HEK293 (cell line): ENCODE results near the gene NPTN.

Experiments
- CTCF ChIA-PET: fragments of 350-600 bp; formaldehyde crosslinking; extraction: SDS; loops from one replicate; lab custom pipeline; 2021; ENCODE audit warnings: antibody characterized with exemption; lab: Yijun Ruan, JAX
- POLR2A ChIA-PET: fragments of 300-600 bp; formaldehyde crosslinking; extraction: SDS; loops from one replicate; lab custom pipeline; 2020; ENCODE audit warnings: antibody characterized with exemption, inconsistent platforms; lab: Yijun Ruan, JAX
- H3K27ac ChIP-seq: fragments of 200-500 bp; sonication (Bioruptor generic); 2 replicates; pipeline ENCODE4 v1.5.1; 2014; ENCODE audit warnings: low read depth, low read length, control low read depth, inconsistent platforms; ENCODE audit errors: extremely low read depth
- H3K36me3 ChIP-seq, 2 experiments: fragments of 200-500 bp in 1 of 2; sonication (Bioruptor generic) in 1 of 2; 1 replicate in 1 of 2; 2 replicates in 1 of 2; pipeline ENCODE4 v1.5.1; 2014 to 2017; ENCODE audit warnings: inconsistent platforms in 2 of 2, low read length in 2 of 2; ENCODE audit not compliant: control insufficient read depth in 2 of 2, insufficient read depth in 1 of 2
- H3K4me1 ChIP-seq: fragments of 200-500 bp; sonication (Bioruptor generic); 2 replicates; pipeline ENCODE4 v1.5.1; 2014; ENCODE audit warnings: mild to moderate bottlenecking, low read length, inconsistent platforms; ENCODE audit not compliant: control insufficient read depth, insufficient read depth
- H3K4me3 ChIP-seq: 2 replicates; pipeline ENCODE4 v1.5.1; 2011; ENCODE audit warnings: low read depth, mild to moderate bottlenecking, control low read depth, low read length, moderate library complexity
- H3K9me3 ChIP-seq: fragments of 200-500 bp; sonication (Bioruptor generic); 2 replicates; pipeline ENCODE4 v1.5.1; 2014; ENCODE audit warnings: low read depth, low read length, inconsistent platforms; ENCODE audit not compliant: control insufficient read depth, insufficient read depth
- BCL11B ChIP-seq: fragments of 450-650 bp; formaldehyde crosslinking; IDR thresholded peaks from 2 replicates; pipeline ENCODE4 v1.5.1; 2016; ENCODE audit warnings: low read depth, missing biosample characterization, missing genetic modification characterization
- EGR2 ChIP-seq: fragments of 450-650 bp; formaldehyde crosslinking; IDR thresholded peaks from 2 replicates; pipeline ENCODE4 v1.5.1; 2016; ENCODE audit warnings: low read depth, missing biosample characterization, missing genetic modification characterization
- ELK4 ChIP-seq: IDR thresholded peaks from 2 replicates; pipeline ENCODE4 v1.6.1; 2011; ENCODE audit warnings: mild to moderate bottlenecking, low read depth, low read length, borderline replicate concordance
- GLI2 ChIP-seq: fragments of 450-650 bp; formaldehyde crosslinking; IDR thresholded peaks from 2 replicates; pipeline ENCODE4; 2017; ENCODE audit warnings: missing biosample characterization, missing genetic modification characterization, low read depth, borderline replicate concordance
- HOXC10 ChIP-seq: sonication (generic); formaldehyde crosslinking; IDR thresholded peaks from 2 replicates; pipeline ENCODE4 v1.8.1; 2023; ENCODE audit warnings: mild to moderate bottlenecking, missing genetic modification reagents
- KLF7 ChIP-seq: fragments of 450-650 bp; formaldehyde crosslinking; IDR thresholded peaks from 2 replicates; pipeline ENCODE4 v1.5.1; 2016; ENCODE audit warnings: missing biosample characterization, missing genetic modification characterization, borderline replicate concordance
- SP7 ChIP-seq: fragments of 450-650 bp; formaldehyde crosslinking; IDR thresholded peaks from 2 replicates; pipeline ENCODE4 v1.5.1; 2016; ENCODE audit warnings: missing biosample characterization, missing genetic modification characterization
- YY2 ChIP-seq: fragments of 450-650 bp; formaldehyde crosslinking; IDR thresholded peaks from 2 replicates; pipeline ENCODE4 v1.5.1; 2016; ENCODE audit warnings: missing biosample characterization, missing genetic modification characterization
- ZBTB6 ChIP-seq: fragments of 450-650 bp; formaldehyde crosslinking; IDR thresholded peaks from 2 replicates; pipeline ENCODE4 v1.5.1; 2017; ENCODE audit warnings: missing biosample characterization, missing genetic modification characterization
- ZFP69B ChIP-seq: fragments of 450-650 bp; formaldehyde crosslinking; IDR thresholded peaks from 2 replicates; pipeline ENCODE4 v1.5.1; 2016; ENCODE audit warnings: missing biosample characterization, missing genetic modification characterization
- ZNF112 ChIP-seq: fragments of 450-650 bp; formaldehyde crosslinking; IDR thresholded peaks from 2 replicates; pipeline ENCODE4 v1.5.0; 2017; ENCODE audit warnings: missing biosample characterization, missing genetic modification characterization
- ZNF157 ChIP-seq: fragments of 450-650 bp; formaldehyde crosslinking; IDR thresholded peaks from 2 replicates; pipeline ENCODE4 v1.5.1; 2016; ENCODE audit warnings: missing biosample characterization, missing genetic modification characterization
- ZNF174 ChIP-seq: fragments of 450-650 bp; formaldehyde crosslinking; IDR thresholded peaks from 2 replicates; pipeline ENCODE4 v1.5.0; 2017; ENCODE audit warnings: missing biosample characterization, mild to moderate bottlenecking, missing genetic modification characterization
- ZNF18 ChIP-seq: fragments of 450-650 bp; formaldehyde crosslinking; IDR thresholded peaks from 2 replicates; pipeline ENCODE4 v1.5.1; 2016; ENCODE audit warnings: missing biosample characterization, missing genetic modification characterization
- ZNF19 ChIP-seq: fragments of 450-650 bp; formaldehyde crosslinking; IDR thresholded peaks from 2 replicates; pipeline ENCODE4; 2016; ENCODE audit warnings: missing biosample characterization, missing genetic modification characterization, low read depth
- ZNF2 ChIP-seq: fragments of 450-650 bp; formaldehyde crosslinking; IDR thresholded peaks from 2 replicates; pipeline ENCODE4 v1.5.1; 2016; ENCODE audit warnings: missing biosample characterization, missing genetic modification characterization
- ZNF223 ChIP-seq: fragments of 450-650 bp; formaldehyde crosslinking; IDR thresholded peaks from 2 replicates; pipeline ENCODE4 v1.5.1; 2016; ENCODE audit warnings: missing biosample characterization, missing genetic modification characterization
- ZNF37A ChIP-seq: fragments of 450-650 bp; IDR thresholded peaks from 2 replicates; pipeline ENCODE4 v1.5.1; 2018; ENCODE audit warnings: missing biosample characterization, missing genetic modification characterization
- ZNF416 ChIP-seq: fragments of 450-650 bp; formaldehyde crosslinking; IDR thresholded peaks from 2 replicates; pipeline ENCODE4 v1.5.1; 2016; ENCODE audit warnings: missing biosample characterization, missing genetic modification characterization
- ZNF423 ChIP-seq: fragments of 450-650 bp; formaldehyde crosslinking; IDR thresholded peaks from 2 replicates; pipeline ENCODE4 v1.5.1; 2016; ENCODE audit warnings: missing biosample characterization, missing genetic modification characterization
- ZNF560 ChIP-seq: fragments of 450-650 bp; formaldehyde crosslinking; IDR thresholded peaks from 2 replicates; pipeline ENCODE4 v1.5.1; 2017; ENCODE audit warnings: missing biosample characterization, missing genetic modification characterization, borderline replicate concordance
- ZNF639 ChIP-seq: fragments of 450-650 bp; formaldehyde crosslinking; IDR thresholded peaks from 2 replicates; pipeline ENCODE4 v1.5.1; 2016; ENCODE audit warnings: missing biosample characterization, missing genetic modification characterization
- ZNF654 ChIP-seq: fragments of 450-650 bp; formaldehyde crosslinking; IDR thresholded peaks from 2 replicates; pipeline ENCODE4 v1.5.1; 2016; ENCODE audit warnings: low read depth, missing biosample characterization, missing genetic modification characterization
- ZNF677 ChIP-seq: fragments of 450-650 bp; IDR thresholded peaks from 2 replicates; pipeline ENCODE4 v1.5.0; 2018; ENCODE audit warnings: missing biosample characterization, mild to moderate bottlenecking, missing genetic modification characterization, moderate library complexity
- ZNF701 ChIP-seq: fragments of 450-650 bp; formaldehyde crosslinking; IDR thresholded peaks from 2 replicates; pipeline ENCODE4 v1.5.1; 2016; ENCODE audit warnings: missing biosample characterization, missing genetic modification characterization

Gene NPTN

DNA sequence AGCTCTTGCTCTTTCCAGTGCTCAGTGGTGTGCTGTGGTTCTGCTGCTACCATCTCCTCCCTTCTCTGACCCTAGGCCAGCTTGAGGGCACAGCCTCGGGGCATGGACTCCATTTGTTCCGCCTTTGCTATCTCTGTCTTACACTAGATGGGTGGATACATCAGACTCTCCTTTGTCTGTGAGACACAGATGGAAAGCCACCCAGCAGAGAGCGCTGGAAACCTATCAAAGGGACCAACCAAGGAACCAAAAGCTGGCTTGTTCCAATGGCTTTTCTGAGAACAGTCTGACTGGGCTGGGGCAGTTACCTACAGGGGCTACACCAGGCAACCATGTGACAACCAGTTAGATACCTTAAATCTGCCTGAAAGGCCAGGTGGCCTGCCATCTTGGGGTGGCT is 63.8 kb downstream of the NPTN start:
- Histone ChIP-seq H3K27ac (no peak overlapping the region), H3K36me3 (peaks cover 12 to 94% of the 10 kb centered on the region in 2 experiments), H3K4me3 (no peak overlapping the region), H3K9me3 (no peaks in the 10 kb centered on the region), H3K4me1 (peaks cover 3% of the 10 kb centered on the region; the same call in 1 of the 2 replicates)
- CTCF ChIA-PET = interaction anchor here (0.6 to 3.4 kb wide), 9 partner anchors 9 to 1521 kb away, joined by 3 to 32 read pairs (median 3); no protein-coding TSS in a partner anchor
- POLR2A ChIA-PET = interaction anchor here (1.2 kb wide), 1 partner anchor 61 kb away, joined by 3 read pairs; no protein-coding TSS in a partner anchor
- no peak for TF ChIP-seq ZNF18
- peak; percentile 42 for TF ChIP-seq ZNF654 (tag by site-specific recombination)

GRCh38 chr15:73568564-73569280 is 64.5 kb downstream of the NPTN start:
- ChIA-PET POLR2A (no interaction called here), CTCF (interaction anchor here (0.6 to 3.4 kb wide), 6 partner anchors 8 to 166 kb away, joined by 3 to 32 read pairs (median 4); no protein-coding TSS in a partner anchor)
- Histone ChIP-seq H3K27ac (no peak overlapping the region), H3K4me1 (peaks cover 7% of the 10 kb centered on the region; the same call in 1 of the 2 replicates), H3K9me3 (no peaks in the 10 kb centered on the region), H3K36me3 (peaks cover 12 to 95% of the 10 kb centered on the region in 2 experiments), H3K4me3 (no peak overlapping the region)
- TF ChIP-seq ZFP69B (tag by site-specific recombination) (no peak), ZNF639 (no peak), ZNF560 (tag by site-specific recombination) (no peak), ZNF677 (no peak), ZNF174 (tag by site-specific recombination) (no peak)

- POLR2A ChIA-PET = no interaction called here
- Histone ChIP-seq H3K9me3 (no peaks in the 10 kb centered on the region), H3K4me1 (peaks cover 7% of the 10 kb centered on the region; the same call in 1 of the 2 replicates), H3K36me3 (peaks cover 18 to 95% of the 10 kb centered on the region in 2 experiments), H3K4me3 (no peak overlapping the region), H3K27ac (no peak overlapping the region)
- CTCF ChIA-PET = interaction anchor here (1.3 to 8.6 kb wide), 3 partner anchors 67 to 133 kb away, joined by 3 to 168 read pairs (median 9); partner anchors contain the start of gene NPTN
- TF ChIP-seq ZNF37A (tag by site-specific recombination) (no peak), ELK4 (no peak), ZNF112 (tag by site-specific recombination) (no peak), HOXC10 (no peak), ZNF223 (tag by site-specific recombination) (no peak), ZNF701 (no peak), ZNF157 (tag by site-specific recombination) (no peak), SP7 (tag by site-specific recombination) (no peak), BCL11B (tag by site-specific recombination) (no peak), GLI2 (tag by site-specific recombination) (no peak), ZNF19 (tag by site-specific recombination) (no peak), EGR2 (no peak), ZBTB6 (tag by site-specific recombination) (no peak), YY2 (tag by site-specific recombination) (no peak), ZNF2 (tag by site-specific recombination) (no peak), KLF7 (tag by site-specific recombination) (no peak), ZNF416 (no peak), ZNF423 (no peak)
These were observed 66.2 kb downstream of the NPTN start for GRCh38 chr15:73567020-73567419.
